ENCODE results near the gene SLC22A15. TPM values are rescaled to one million over a fixed set of nuclear protein-coding genes. Genes with fewer than 3 reads are reported as not detected.

SLC22A15 gene
- total RNA-seq, 1 donor from 2014 or later = 5.6 TPM

DNA sequence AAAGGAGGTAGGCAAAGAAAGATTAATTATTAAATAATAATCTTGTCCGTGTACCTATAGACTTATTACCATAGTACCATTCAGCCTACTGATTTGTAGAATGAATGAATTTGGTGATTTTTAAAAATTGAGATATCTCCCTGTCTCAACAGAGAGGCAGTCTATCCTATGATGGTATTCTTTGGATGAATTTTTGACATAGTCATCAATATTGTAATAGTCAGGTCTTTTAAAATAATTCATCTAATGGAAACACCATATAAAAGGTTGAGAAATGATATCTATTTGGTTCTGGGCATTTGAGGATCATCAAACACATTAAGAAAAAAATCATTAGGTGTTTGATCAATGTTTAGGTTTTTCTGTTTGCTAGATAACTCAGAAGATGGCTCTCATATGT is 99.3 kb downstream of the SLC22A15 start:
- Histone ChIP-seq H3K27me3 (no peaks in the 10 kb centered on the region), H3K36me3 (peaks cover 0 to 8% of the 10 kb centered on the region in 2 donors), H3K27ac (no peak overlapping the region), H3K4me3 (no peak overlapping the region), H3K9me3 (no peaks in the 10 kb centered on the region), H3K4me1 (no peaks in the 10 kb centered on the region)
- TF ChIP-seq, protein P1, sequence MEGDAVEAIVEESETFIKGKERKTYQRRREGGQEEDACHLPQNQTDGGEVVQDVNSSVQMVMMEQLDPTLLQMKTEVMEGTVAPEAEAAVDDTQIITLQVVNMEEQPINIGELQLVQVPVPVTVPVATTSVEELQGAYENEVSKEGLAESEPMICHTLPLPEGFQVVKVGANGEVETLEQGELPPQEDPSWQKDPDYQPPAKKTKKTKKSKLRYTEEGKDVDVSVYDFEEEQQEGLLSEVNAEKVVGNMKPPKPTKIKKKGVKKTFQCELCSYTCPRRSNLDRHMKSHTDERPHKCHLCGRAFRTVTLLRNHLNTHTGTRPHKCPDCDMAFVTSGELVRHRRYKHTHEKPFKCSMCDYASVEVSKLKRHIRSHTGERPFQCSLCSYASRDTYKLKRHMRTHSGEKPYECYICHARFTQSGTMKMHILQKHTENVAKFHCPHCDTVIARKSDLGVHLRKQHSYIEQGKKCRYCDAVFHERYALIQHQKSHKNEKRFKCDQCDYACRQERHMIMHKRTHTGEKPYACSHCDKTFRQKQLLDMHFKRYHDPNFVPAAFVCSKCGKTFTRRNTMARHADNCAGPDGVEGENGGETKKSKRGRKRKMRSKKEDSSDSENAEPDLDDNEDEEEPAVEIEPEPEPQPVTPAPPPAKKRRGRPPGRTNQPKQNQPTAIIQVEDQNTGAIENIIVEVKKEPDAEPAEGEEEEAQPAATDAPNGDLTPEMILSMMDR (IDR thresholded peaks at IDR 0.05) = no peak
- intact Hi-C loops (cut with DNase I) = no loop called here
- DNase-seq (ENCODE audit: low spot score in 2 of 2) = no peak

DNA sequence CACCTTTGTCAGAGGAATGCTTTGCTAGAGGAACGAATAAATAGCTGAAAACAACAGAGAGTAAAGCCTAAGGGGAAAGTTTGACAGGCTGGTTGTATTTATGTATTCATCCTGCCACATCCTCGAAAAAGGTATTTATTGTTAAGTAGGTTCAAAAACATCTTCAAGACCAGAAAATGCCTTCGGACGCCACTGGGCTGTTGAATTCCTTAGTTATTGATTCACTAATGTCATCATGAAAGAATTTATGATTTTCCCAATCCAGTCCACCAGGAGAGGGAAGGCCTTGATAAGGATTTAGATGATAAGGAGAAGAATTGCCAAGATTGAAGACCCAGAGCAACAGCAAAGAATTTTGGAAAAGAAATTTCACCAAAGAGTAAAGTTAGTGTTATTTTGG is 99.7 kb downstream of the SLC22A15 start:
- H3K4me3 ChIP-seq = no peak overlapping the region
- no peaks in the 10 kb centered on the region for H3K9me3 ChIP-seq
- H3K27me3 ChIP-seq = no peaks in the 10 kb centered on the region
- DNase-seq (ENCODE audit: low spot score in 2 of 2) = no peak
- TF ChIP-seq, protein P1 (IDR thresholded peaks at IDR 0.05) = no peak
- H3K4me1 ChIP-seq = no peaks in the 10 kb centered on the region
- H3K36me3 ChIP-seq = peaks cover 0 to 4% of the 10 kb centered on the region in 2 donors
- intact Hi-C loops (cut with DNase I) = no loop called here
- H3K27ac ChIP-seq = no peak overlapping the region

DNA sequence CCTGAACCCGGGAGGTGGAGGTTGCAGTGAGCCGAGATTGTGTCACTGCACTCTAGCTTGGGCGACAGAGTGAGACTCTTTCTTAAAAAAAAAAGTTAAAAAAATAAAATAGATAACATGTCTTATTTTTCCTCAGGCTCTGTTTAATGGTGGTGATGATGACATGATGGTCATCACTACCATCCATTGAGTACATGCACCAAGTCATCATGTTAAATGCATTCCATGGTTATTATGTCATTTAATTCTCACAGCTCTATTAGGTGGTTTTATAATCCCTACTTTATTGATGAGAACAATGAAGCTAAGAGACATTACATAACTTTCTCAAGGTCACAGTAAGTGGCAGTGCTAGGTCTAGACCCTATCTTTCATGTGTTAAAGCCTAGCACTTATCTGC is 100.5 kb downstream of the SLC22A15 start:
- H3K4me1 ChIP-seq = no peaks in the 10 kb centered on the region
- DNase-seq (ENCODE audit: low spot score in 2 of 2) = no peak
- TF ChIP-seq, protein P1 (IDR thresholded peaks at IDR 0.05) = no peak
- no peaks in the 10 kb centered on the region for H3K27me3 ChIP-seq
- no peaks in the 10 kb centered on the region for H3K9me3 ChIP-seq
- H3K4me3 ChIP-seq = no peak overlapping the region
- intact Hi-C loops (cut with DNase I) = no loop called here
- H3K36me3 ChIP-seq = peaks cover 0 to 4% of the 10 kb centered on the region in 2 donors
- H3K27ac ChIP-seq = no peak overlapping the region

DNA sequence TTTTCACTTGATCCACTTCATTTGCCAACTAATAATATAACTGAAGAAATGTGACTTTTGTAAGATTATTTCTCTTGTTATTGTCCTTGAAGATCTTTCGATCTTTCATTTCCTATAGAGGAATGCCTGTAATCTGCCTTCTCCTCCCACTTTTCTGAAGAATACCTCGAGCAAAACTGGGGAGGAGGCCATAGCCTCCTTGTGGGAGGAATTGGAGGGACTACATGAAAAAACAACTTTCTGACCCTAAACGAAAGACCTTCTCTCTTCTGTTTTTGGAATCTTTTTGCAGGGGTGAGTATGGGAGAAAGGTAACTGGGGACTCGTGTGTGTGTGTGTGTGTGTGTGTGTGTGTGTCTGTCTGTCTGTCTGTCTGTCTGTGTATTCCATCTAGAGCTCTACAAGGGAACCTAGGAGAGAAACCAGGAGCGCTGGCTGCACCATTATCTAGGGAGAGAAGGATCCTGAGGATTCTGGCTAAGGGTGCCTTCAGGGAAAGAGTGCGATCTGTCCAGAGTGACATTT is 102.4 kb downstream of the SLC22A15 start:
- intact Hi-C loops (cut with DNase I) = no loop called here
- no peak overlapping the region for H3K27ac ChIP-seq
- H3K9me3 ChIP-seq = no peaks in the 10 kb centered on the region
- TF ChIP-seq, protein P1 (IDR thresholded peaks at IDR 0.05) = no peak
- H3K4me1 ChIP-seq = no peaks in the 10 kb centered on the region
- no peak for DNase-seq (ENCODE audit: low spot score in 2 of 2)
- H3K36me3 ChIP-seq = peaks cover 0 to 4% of the 10 kb centered on the region in 2 donors
- no peak overlapping the region for H3K4me3 ChIP-seq
- no peaks in the 10 kb centered on the region for H3K27me3 ChIP-seq

DNA sequence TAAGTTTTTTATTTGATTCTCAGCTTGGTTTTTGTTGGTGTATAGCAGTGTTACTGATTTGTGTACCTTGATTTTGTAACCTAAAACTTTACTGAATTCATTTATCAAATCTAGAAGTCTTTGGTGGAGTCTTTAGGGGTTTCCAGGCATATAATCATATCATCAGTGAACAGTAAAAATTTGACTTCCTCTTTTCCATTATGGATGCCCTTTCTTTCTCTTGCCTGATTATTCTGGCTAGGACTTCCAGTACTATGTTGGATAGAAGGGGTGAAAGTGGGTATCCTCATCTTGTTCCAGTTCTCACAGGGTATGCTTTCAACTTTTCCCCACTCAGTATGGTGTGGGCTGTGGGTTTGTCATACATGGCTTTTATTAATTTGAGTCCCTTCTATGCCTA is 111.3 kb downstream of the SLC22A15 start:
- no peak overlapping the region for H3K27ac ChIP-seq
- DNase-seq (ENCODE audit: low spot score in 2 of 2) = no peak
- H3K4me3 ChIP-seq = no peak overlapping the region
- intact Hi-C loops (cut with DNase I) = no loop called here
- peaks cover 10 to 25% of the 10 kb centered on the region in 2 donors for H3K9me3 ChIP-seq
- no peaks in the 10 kb centered on the region for H3K4me1 ChIP-seq
- H3K36me3 ChIP-seq = no peaks in the 10 kb centered on the region
- no peaks in the 10 kb centered on the region for H3K27me3 ChIP-seq
- TF ChIP-seq, protein P1 (IDR thresholded peaks at IDR 0.05) = no peak

DNA sequence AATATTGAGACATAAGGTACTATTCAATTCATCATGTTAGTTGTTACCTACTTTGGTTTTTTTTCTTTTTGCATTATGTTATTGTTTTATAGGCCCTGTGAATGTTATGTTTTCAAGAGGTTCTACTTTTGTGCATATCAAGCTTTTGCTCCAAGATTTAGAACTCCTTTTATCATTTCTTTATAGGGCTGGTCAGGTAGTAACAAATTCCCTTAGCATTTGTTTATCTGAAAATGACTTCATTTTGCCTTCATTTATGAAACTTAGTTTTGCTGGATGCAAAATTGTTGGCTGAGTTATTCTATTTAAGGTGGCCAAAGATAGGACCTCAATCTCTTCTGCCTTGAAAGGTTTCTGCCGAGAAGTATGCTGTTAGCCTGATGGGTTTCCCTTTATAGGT is 113.6 kb downstream of the SLC22A15 start:
- TF ChIP-seq, protein P1 (IDR thresholded peaks at IDR 0.05) = no peak
- H3K36me3 ChIP-seq = no peaks in the 10 kb centered on the region
- H3K27ac ChIP-seq = no peak overlapping the region
- intact Hi-C loops (cut with DNase I) = no loop called here
- peaks cover 10 to 30% of the 10 kb centered on the region in 2 donors for H3K9me3 ChIP-seq
- DNase-seq (ENCODE audit: low spot score in 2 of 2) = no peak
- H3K27me3 ChIP-seq = no peaks in the 10 kb centered on the region
- H3K4me1 ChIP-seq = no peaks in the 10 kb centered on the region
- no peak overlapping the region for H3K4me3 ChIP-seq
